Urinary bladder (tissue), 4 donors: ENCODE data around the gene TMEM30A. TPM values are rescaled to one million over a fixed set of nuclear protein-coding genes. Genes with fewer than 3 reads are reported as not detected.
A peak's percentile ranks its signal among the peaks of the same experiment; 100 is the strongest.

Experiments
- DNase-seq: peaks from one replicate; pipeline ENCODE4 v3.0.0-alpha.2; 2015; ENCODE audit errors: extremely low spot score
- H3K27ac ChIP-seq: one replicate; pipeline ENCODE4 v1.5.1; 2013; ENCODE audit warnings: low read depth, mild to moderate bottlenecking, moderate library complexity
- H3K36me3 ChIP-seq: one replicate; pipeline ENCODE4 v1.6.1; 2013; ENCODE audit warnings: mild to moderate bottlenecking, moderate library complexity; ENCODE audit not compliant: insufficient read depth
- H3K4me1 ChIP-seq: one replicate; pipeline ENCODE4 v1.6.1; 2013; ENCODE audit warnings: mild to moderate bottlenecking, moderate library complexity; ENCODE audit not compliant: insufficient read depth
- H3K4me3 ChIP-seq: one replicate; pipeline ENCODE4 v1.5.1; 2013; ENCODE audit warnings: low read depth, low read length
- WGBS: extraction: QIAGEN DNeasy Blood & Tissue Kit; methylation state at CpG from one replicate; pipeline ENCODE4 v1.1.7; 2013; 5-methylcytosine and 5-hydroxymethylcytosine counted together
- polyA plus RNA-seq: library from polyadenylated mRNA; stranded (reverse); fragments of 200-250 nt; gene quantifications from one replicate; pipeline ENCODE4 v1.2.3, GENCODE V29; 2013
- total RNA-seq: library from RNA; depleted of rRNA; stranded (reverse); fragments of >200 nt; gene quantifications from one replicate; pipeline ENCODE4 v1.2.3, GENCODE V29; 2014
- donor health status: healthy with polysubstance abuse.
- donor health status: healthy.

TMEM30A gene
- total RNA-seq (179 TPM), polyA plus RNA-seq (77.8 TPM)

GRCh38 chr6:75284632-75285282 lies at the start of gene TMEM30A:
Gene TMEM30A (minus strand): TSS chr6:75284792. CDS start chr6:75284638, 154 bp downstream.
- Histone ChIP-seq H3K4me1 (no peaks in the 10 kb centered on the region), H3K4me3 (peak within 1 kb of the TSS; percentile 77), H3K36me3 (no peaks in the 10 kb centered on the region), H3K27ac (peak within 1 kb of the TSS; percentile 82)
- DNase-seq = peak; percentile 98
- WGBS = under 1% methylated on average over 55 of the region's 55 CpGs

GRCh38 chr6:75333676-75334200 lies 49.1 kb upstream of the TMEM30A start:
- H3K27ac ChIP-seq = no peak overlapping the region
- DNase-seq = no peak
- H3K4me1 ChIP-seq = no peaks in the 10 kb centered on the region
- H3K36me3 ChIP-seq = no peaks in the 10 kb centered on the region
- 37% methylated on average over 2 of the region's 2 CpGs for WGBS
- H3K4me3 ChIP-seq = no peak overlapping the region

GRCh38 chr6:75331151-75331550 lies 46.6 kb upstream of the TMEM30A start:
- Histone ChIP-seq H3K27ac (no peak overlapping the region), H3K36me3 (no peaks in the 10 kb centered on the region), H3K4me3 (no peak overlapping the region), H3K4me1 (no peaks in the 10 kb centered on the region)
- 91% methylated on average over 2 of the region's 2 CpGs for WGBS
- DNase-seq = no peak

- DNase-seq = no peak
- H3K27ac ChIP-seq = no peak overlapping the region
- no peaks in the 10 kb centered on the region for H3K36me3 ChIP-seq
- 96% methylated on average over 1 of the region's 1 CpG for WGBS
- H3K4me1 ChIP-seq = no peaks in the 10 kb centered on the region
- H3K4me3 ChIP-seq = no peak overlapping the region
These were observed 45.1 kb upstream of the TMEM30A start for GRCh38 chr6:75329703-75330102.

GRCh38 chr6:75327807-75328206 lies 43.2 kb upstream of the TMEM30A start:
- no peaks in the 10 kb centered on the region for H3K4me1 ChIP-seq
- DNase-seq = no peak
- 92% methylated on average over 1 of the region's 1 CpG for WGBS
- H3K4me3 ChIP-seq = no peak overlapping the region
- H3K36me3 ChIP-seq = no peaks in the 10 kb centered on the region
- H3K27ac ChIP-seq = no peak overlapping the region

- Histone ChIP-seq H3K27ac (no peak overlapping the region), H3K4me3 (no peak overlapping the region), H3K36me3 (no peaks in the 10 kb centered on the region), H3K4me1 (no peaks in the 10 kb centered on the region)
- DNase-seq = no peak
- WGBS = 84% methylated on average over 2 of the region's 2 CpGs
These were observed 42.1 kb upstream of the TMEM30A start for GRCh38 chr6:75326557-75327258.

- WGBS = 45% methylated on average over 2 of the region's 2 CpGs
- H3K27ac ChIP-seq = no peak overlapping the region
- no peak for DNase-seq
- H3K4me3 ChIP-seq = no peak overlapping the region
- no peaks in the 10 kb centered on the region for H3K36me3 ChIP-seq
- no peaks in the 10 kb centered on the region for H3K4me1 ChIP-seq
These were observed 34.3 kb upstream of the TMEM30A start for GRCh38 chr6:75318900-75319299.

- Histone ChIP-seq H3K36me3 (no peaks in the 10 kb centered on the region), H3K4me3 (no peak overlapping the region), H3K27ac (no peak overlapping the region), H3K4me1 (no peaks in the 10 kb centered on the region)
- 38% methylated on average over 4 of the region's 4 CpGs for WGBS
- no peak for DNase-seq
These were observed 33.1 kb upstream of the TMEM30A start for GRCh38 chr6:75317503-75318206.

- H3K4me3 ChIP-seq = no peak overlapping the region
- no peak for DNase-seq
- H3K27ac ChIP-seq = no peak overlapping the region
- H3K36me3 ChIP-seq = no peaks in the 10 kb centered on the region
- H3K4me1 ChIP-seq = no peaks in the 10 kb centered on the region
These were observed 31.4 kb upstream of the TMEM30A start for GRCh38 chr6:75315978-75316377.

- no peak overlapping the region for H3K4me3 ChIP-seq
- H3K4me1 ChIP-seq = no peaks in the 10 kb centered on the region
- 72% methylated on average over 11 of the region's 11 CpGs for WGBS
- no peak for DNase-seq
- no peaks in the 10 kb centered on the region for H3K36me3 ChIP-seq
- H3K27ac ChIP-seq = no peak overlapping the region
These were observed 23.8 kb upstream of the TMEM30A start for GRCh38 chr6:75308250-75308988.

GRCh38 chr6:75307364-75308004 lies 22.9 kb upstream of the TMEM30A start:
- 60% methylated on average over 2 of the region's 2 CpGs for WGBS
- DNase-seq = no peak

GRCh38 chr6:75306064-75306463 lies 21.5 kb upstream of the TMEM30A start:
- H3K27ac ChIP-seq = no peak overlapping the region
- no peaks in the 10 kb centered on the region for H3K36me3 ChIP-seq
- WGBS = 41% methylated on average over 3 of the region's 3 CpGs
- H3K4me3 ChIP-seq = no peak overlapping the region
- peak; percentile 43 for DNase-seq
- H3K4me1 ChIP-seq = no peaks in the 10 kb centered on the region

More at GRCh38 chr6:75307364-75308004, 22.9 kb upstream of the TMEM30A start:
- H3K4me1 ChIP-seq = no peaks in the 10 kb centered on the region
- H3K36me3 ChIP-seq = no peaks in the 10 kb centered on the region
- no peak overlapping the region for H3K4me3 ChIP-seq
- no peak overlapping the region for H3K27ac ChIP-seq

- DNase-seq = no peak
- Histone ChIP-seq H3K4me1 (no peaks in the 10 kb centered on the region), H3K4me3 (no peak overlapping the region), H3K27ac (no peak overlapping the region), H3K36me3 (no peaks in the 10 kb centered on the region)
- 50% methylated on average over 5 of the region's 5 CpGs for WGBS
These were observed 21.0 kb upstream of the TMEM30A start for GRCh38 chr6:75305573-75305972.
